HCT116 (cell line): ENCODE results near the gene LTO1. TPM values are rescaled to one million over a fixed set of nuclear protein-coding genes. Genes with fewer than 3 reads are reported as not detected.
A peak's percentile ranks its signal among the peaks of the same experiment; 100 is the strongest.

Experiments used
- ATAC-seq: fragments of 200-7000 bp; cut with Tn5 transposase; 2 replicates; pipeline ENCODE4 v1.9.1; 2020; ENCODE audit warnings: mild to moderate bottlenecking, moderate library complexity
- BruUV-seq: library from RNA; stranded (reverse); fragments of 400-500 nt; replicated peaks from 2 replicates; lab custom pipeline; 2021; lab: Mats Ljungman, UMichigan
- CTCF ChIA-PET: fragments of 300-600 bp; sonication (Branson Sonifier 250); formaldehyde crosslinking; loops from one replicate; lab custom pipeline; 2021; ENCODE audit warnings: antibody characterized with exemption; lab: Charles Lee
- POLR2A ChIA-PET: fragments of 300-600, 350-600 bp; sonication (Branson Sonifier 250); formaldehyde crosslinking; loops from one replicate; lab custom pipeline; 2021; ENCODE audit warnings: antibody characterized with exemption; lab: Charles Lee
- RAD21 ChIA-PET, 2 experiments: fragments of 300-600 bp; sonication (Branson Sonifier 250); formaldehyde crosslinking; loops; one replicate each; lab custom pipeline; 2023; ENCODE audit warnings: low total read pairs in 2 of 2; ENCODE audit not compliant: uncharacterized antibody in 2 of 2, unreplicated experiment in 2 of 2, low non-redundant PET in 1 of 2; lab: Charles Lee
- DNase-seq: peaks from one replicate; pipeline ENCODE4 v3.0.0-alpha.2; 2010; ENCODE audit warnings: low read depth, low spot score
- H2AFZ ChIP-seq: fragments of 200-600 bp; shearing (Covaris generic), sonication (generic); 2 replicates; pipeline ENCODE4 v1.6.1; 2017; ENCODE audit warnings: low read depth, mixed run types, mixed read lengths, antibody characterized with exemption, low read length; ENCODE audit not compliant: poor library complexity, severe bottlenecking
- H3K27ac ChIP-seq: 2 replicates; pipeline ENCODE4 v1.5.1; 2012; ENCODE audit warnings: low read depth, low read length
- H3K27me3 ChIP-seq: fragments of 200-600 bp; sonication (generic); 2 replicates; pipeline ENCODE4 v1.6.1; 2016; ENCODE audit warnings: mixed run types, low read length, mixed read lengths; ENCODE audit not compliant: insufficient read depth
- H3K36me3 ChIP-seq, 2 experiments: fragments of 200-500 bp in 1 of 2; fragments of 200-600 bp in 1 of 2; sonication (Bioruptor generic) in 1 of 2; sonication (generic) in 1 of 2; 2 replicates each; pipeline versions ENCODE4 v1.5.1 to v1.6.1; 2014 to 2016; ENCODE audit warnings: low read length in 2 of 2, inconsistent platforms in 1 of 2, mixed read lengths in 1 of 2, mixed run types in 1 of 2; ENCODE audit not compliant: insufficient read depth in 2 of 2, control insufficient read depth in 1 of 2
- H3K4me1 ChIP-seq, 2 experiments: fragments of 200-600 bp in 1 of 2; sonication (generic) in 1 of 2; 2 replicates each; pipeline versions ENCODE4 v1.5.1 to v1.6.1; 2012 to 2017; ENCODE audit warnings: low read length in 2 of 2, inconsistent platforms in 1 of 2, mild to moderate bottlenecking in 1 of 2, mixed read lengths in 1 of 2, mixed run types in 1 of 2, moderate library complexity in 1 of 2; ENCODE audit not compliant: insufficient read depth in 2 of 2, control insufficient read depth in 1 of 2
- H3K4me2 ChIP-seq: fragments of 200-600 bp; sonication (generic); 2 replicates; pipeline ENCODE4 v1.6.1; 2017; ENCODE audit warnings: mixed run types, low read length, mixed read lengths
- H3K4me3 ChIP-seq, 2 experiments: fragments of 200-600 bp in 1 of 2; sonication (generic) in 1 of 2; replicated peaks in 1 of 2; 2 replicates each; pipeline ENCODE4 v1.5.1; 2011 to 2016; ENCODE audit warnings: low read length in 2 of 2, control low read depth in 1 of 2, low read depth in 1 of 2, mild to moderate bottlenecking in 1 of 2, mixed read lengths in 1 of 2, mixed run types in 1 of 2
- H3K79me2 ChIP-seq: fragments of 200-600 bp; sonication (generic); 2 replicates; pipeline ENCODE4 v1.6.1; 2017; ENCODE audit warnings: mild to moderate bottlenecking, mixed run types, low read length, moderate library complexity, mixed read lengths; ENCODE audit not compliant: insufficient read depth
- H3K9ac ChIP-seq: fragments of 200-600 bp; sonication (generic); 2 replicates; pipeline ENCODE4 v1.6.1; 2016; ENCODE audit warnings: low read length, mixed read lengths
- H3K9me2 ChIP-seq: fragments of 200-600 bp; sonication (generic), shearing (Covaris generic); 2 replicates; pipeline ENCODE4 v1.6.1; 2017; ENCODE audit warnings: mixed run types, mild to moderate bottlenecking, moderate library complexity; ENCODE audit not compliant: insufficient read depth
- H3K9me3 ChIP-seq, 2 experiments: fragments of 200-500 bp in 1 of 2; fragments of 200-600 bp in 1 of 2; sonication (Bioruptor generic) in 1 of 2; sonication (generic) in 1 of 2; 2 replicates each; pipeline ENCODE4 v1.6.1; 2014 to 2017; ENCODE audit warnings: low read length in 2 of 2, mixed read lengths in 2 of 2, inconsistent platforms in 1 of 2, low read depth in 1 of 2, mild to moderate bottlenecking in 1 of 2, mixed run types in 1 of 2, moderate library complexity in 1 of 2; ENCODE audit not compliant: control insufficient read depth in 1 of 2, insufficient read depth in 1 of 2
- H4K20me1 ChIP-seq: fragments of 200-600 bp; sonication (generic), shearing (Covaris generic); 2 replicates; pipeline ENCODE4 v1.6.1; 2017; ENCODE audit warnings: mixed run types, mild to moderate bottlenecking, moderate library complexity; ENCODE audit not compliant: insufficient read depth
- CEBPB ChIP-seq: IDR thresholded peaks from 2 replicates; pipeline ENCODE4 v1.6.1; 2012; ENCODE audit warnings: low read depth
- ELF1 ChIP-seq: IDR thresholded peaks from 2 replicates; pipeline ENCODE4 v1.6.1; 2012; ENCODE audit warnings: low read depth, borderline replicate concordance
- EZH2phosphoT487 ChIP-seq: fragments of 200-600 bp; IDR thresholded peaks from 2 replicates; pipeline ENCODE4 v1.6.1; 2018; ENCODE audit warnings: antibody characterized with exemption, borderline replicate concordance
- FOSL1 ChIP-seq: IDR thresholded peaks from 2 replicates; pipeline ENCODE4 v1.6.1; 2012; ENCODE audit warnings: low read depth
- JUND ChIP-seq: IDR thresholded peaks from 2 replicates; pipeline ENCODE4 v1.6.1; 2012
- POLR2A ChIP-seq: IDR thresholded peaks from 2 replicates; pipeline ENCODE4 v1.7.0; 2011; ENCODE audit warnings: borderline replicate concordance; ENCODE audit not compliant: insufficient read depth, insufficient read length; ENCODE audit errors: extremely low read depth
- POLR2AphosphoS5 ChIP-seq: IDR thresholded peaks from 2 replicates; pipeline ENCODE4 v1.6.1; 2011; ENCODE audit warnings: mild to moderate bottlenecking, low read depth, low read length, moderate library complexity
- SIN3A ChIP-seq: IDR thresholded peaks from 2 replicates; pipeline ENCODE4 v1.6.1; 2012; ENCODE audit warnings: low read depth
- SP1 ChIP-seq: IDR thresholded peaks from 2 replicates; pipeline ENCODE4 v1.6.1; 2012; ENCODE audit warnings: low read depth
- SRF ChIP-seq: IDR thresholded peaks from 2 replicates; pipeline ENCODE4 v1.6.1; 2012; ENCODE audit warnings: low read depth
- TCF7L2 ChIP-seq: IDR thresholded peaks from 2 replicates; pipeline ENCODE4 v1.7.0; 2011; ENCODE audit warnings: borderline replicate concordance, inconsistent platforms; ENCODE audit not compliant: insufficient read depth, insufficient read length; ENCODE audit errors: extremely low read depth
- YY1 ChIP-seq: IDR thresholded peaks from 2 replicates; pipeline ENCODE4 v1.6.1; 2011; ENCODE audit warnings: low read length, low read depth, moderate library complexity, mild to moderate bottlenecking; ENCODE audit not compliant: insufficient replicate concordance; ENCODE audit errors: extremely low read depth
- ZFX ChIP-seq: fragments of 450-650 bp; IDR thresholded peaks from 2 replicates; pipeline ENCODE4 v1.6.1; 2017
- intact Hi-C: fragments of 100-400 bp; cut with micrococcal nuclease; formaldehyde crosslinking; loops from 2 replicates; pipeline ENCODE4 v1.10.0; 2022
- total RNA-seq: library from RNA; stranded (reverse); gene quantifications from one replicate; pipeline ENCODE4 v1.2.1, GENCODE V29; 2021; ENCODE audit not compliant: unreplicated experiment
- TF ChIP-seq, protein P1 (sequence below): IDR thresholded peaks from 2 replicates; pipeline ENCODE4 v1.6.1; 2012
- TF ChIP-seq, protein P2 (sequence below): IDR thresholded peaks from 2 replicates; pipeline ENCODE4 v1.6.1; 2012
- TF ChIP-seq, protein P3 (sequence below), 3 experiments: fragments of 200-600 bp in 1 of 3; sonication (generic) in 1 of 3; IDR thresholded peaks in 2 of 3; conservative IDR thresholded peaks in 1 of 3; 2 replicates each; pipeline ENCODE4 v1.5.1; 2012 to 2017; ENCODE audit warnings: low read depth in 2 of 3, low read length in 2 of 3, antibody characterized with exemption in 1 of 3, borderline replicate concordance in 1 of 3, control low read depth in 1 of 3, mild to moderate bottlenecking in 1 of 3, mixed read lengths in 1 of 3, mixed run types in 1 of 3, moderate library complexity in 1 of 3; ENCODE audit not compliant: insufficient read depth in 1 of 3

Gene LTO1
- total RNA-seq, 1 experiment from 2014 or later: 21.3 TPM

DNA sequence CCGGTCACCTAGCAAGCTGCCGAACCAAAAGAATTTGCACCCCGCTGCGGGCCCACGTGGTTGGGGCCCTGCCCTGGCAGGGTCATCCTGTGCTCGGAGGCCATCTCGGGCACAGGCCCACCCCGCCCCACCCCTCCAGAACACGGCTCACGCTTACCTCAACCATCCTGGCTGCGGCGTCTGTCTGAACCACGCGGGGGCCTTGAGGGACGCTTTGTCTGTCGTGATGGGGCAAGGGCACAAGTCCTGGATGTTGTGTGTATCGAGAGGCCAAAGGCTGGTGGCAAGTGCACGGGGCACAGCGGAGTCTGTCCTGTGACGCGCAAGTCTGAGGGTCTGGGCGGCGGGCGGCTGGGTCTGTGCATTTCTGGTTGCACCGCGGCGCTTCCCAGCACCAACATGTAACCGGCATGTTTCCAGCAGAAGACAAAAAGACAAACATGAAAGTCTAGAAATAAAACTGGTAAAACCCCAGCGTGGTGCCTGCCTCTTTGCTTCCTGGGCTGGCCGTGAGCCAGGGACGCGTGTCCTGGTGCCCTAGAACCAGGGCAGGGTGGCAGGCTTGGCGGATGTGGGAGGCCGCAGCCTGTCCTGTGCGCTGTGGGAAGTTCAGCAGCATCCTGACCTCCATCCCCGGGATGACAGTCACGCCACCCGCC lies 21.0 kb downstream of the LTO1 start:
- Histone ChIP-seq H3K36me3 (peaks cover 35 to 37% of the 10 kb centered on the region in 2 experiments), H3K27ac (peak overlapping the region; percentile 29), H3K79me2 (peaks cover 30% of the 10 kb centered on the region), H3K9me3 (no peaks in the 10 kb centered on the region), H2AFZ (no peak overlapping the region), H3K9me2 (no peaks in the 10 kb centered on the region), H3K27me3 (no peaks in the 10 kb centered on the region), H4K20me1 (peaks cover 15% of the 10 kb centered on the region; the same call in 1 of the 2 replicates), H3K4me2 (peak overlapping the region; percentile 28)
- ChIA-PET POLR2A (interaction anchor here (1.2 kb wide), 1 partner anchor 20 kb away, joined by 3 read pairs; no protein-coding TSS in a partner anchor), CTCF (no interaction called here), RAD21 (no interaction called here)
- DNase-seq (no peak), ATAC-seq (no peak)
- TF ChIP-seq SRF: no peak
- no peak for TF ChIP-seq SP1
- TF ChIP-seq SIN3A: no peak
- TF ChIP-seq, all 23 proteins: peak for 0
- BruUV-seq: no TSS peak
- intact Hi-C loops: no loop called here
- Histone ChIP-seq H3K4me1 (peaks cover 0 to 52% of the 10 kb centered on the region in 2 experiments; a peak in 3 of 4 replicates), H3K9ac (no peak overlapping the region), H3K4me3 (no peak overlapping the region)

DNA sequence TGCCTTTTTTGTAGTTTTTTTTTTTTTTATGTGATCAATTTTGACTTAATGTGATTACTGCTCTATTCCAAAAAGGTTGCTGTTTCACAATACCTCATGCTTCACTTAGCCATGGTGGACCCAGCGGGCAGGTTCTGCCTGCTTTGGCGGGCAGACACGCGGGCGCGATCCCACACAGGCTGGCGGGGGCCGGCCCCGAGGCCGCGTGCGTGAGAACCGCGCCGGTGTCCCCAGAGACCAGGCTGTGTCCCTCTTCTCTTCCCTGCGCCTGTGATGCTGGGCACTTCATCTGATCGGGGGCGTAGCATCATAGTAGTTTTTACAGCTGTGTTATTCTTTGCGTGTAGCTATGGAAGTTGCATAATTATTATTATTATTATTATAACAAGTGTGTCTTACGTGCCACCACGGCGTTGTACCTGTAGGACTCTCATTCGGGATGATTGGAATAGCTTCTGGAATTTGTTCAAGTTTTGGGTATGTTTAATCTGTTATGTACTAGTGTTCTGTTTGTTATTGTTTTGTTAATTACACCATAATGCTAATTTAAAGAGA lies 21.7 kb downstream of the LTO1 start:
- Histone ChIP-seq H3K4me1 (peaks cover 0 to 56% of the 10 kb centered on the region in 2 experiments; a peak in 3 of 4 replicates), H2AFZ (no peak overlapping the region), H3K27me3 (no peaks in the 10 kb centered on the region), H3K9me2 (no peaks in the 10 kb centered on the region), H3K4me2 (no peak overlapping the region), H3K4me3 (no peak overlapping the region), H3K79me2 (peaks cover 36% of the 10 kb centered on the region), H4K20me1 (peaks cover 16% of the 10 kb centered on the region; the same call in 1 of the 2 replicates), H3K27ac (peak overlapping the region; percentile 13; the same call in 1 of the 2 replicates), H3K9me3 (no peaks in the 10 kb centered on the region), H3K9ac (no peak overlapping the region), H3K36me3 (peaks cover 41 to 43% of the 10 kb centered on the region in 2 experiments)
- ChIA-PET CTCF (no interaction called here), POLR2A (interaction anchor here (0.6 to 1.2 kb wide), 2 partner anchors 12 to 21 kb away, joined by 3 read pairs; partner anchors contain the start of gene CCND1), RAD21 (no interaction called here)
- ATAC-seq: no peak
- BruUV-seq: no TSS peak
- intact Hi-C loops: no loop called here
- no peak for DNase-seq
- TF ChIP-seq SIN3A: no peak
- TF ChIP-seq, protein P1, sequence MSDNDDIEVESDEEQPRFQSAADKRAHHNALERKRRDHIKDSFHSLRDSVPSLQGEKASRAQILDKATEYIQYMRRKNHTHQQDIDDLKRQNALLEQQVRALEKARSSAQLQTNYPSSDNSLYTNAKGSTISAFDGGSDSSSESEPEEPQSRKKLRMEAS: no peak
- no peak for TF ChIP-seq EZH2phosphoT487
- no peak for TF ChIP-seq ZFX
- no peak for TF ChIP-seq TCF7L2
- TF ChIP-seq, protein P2, sequence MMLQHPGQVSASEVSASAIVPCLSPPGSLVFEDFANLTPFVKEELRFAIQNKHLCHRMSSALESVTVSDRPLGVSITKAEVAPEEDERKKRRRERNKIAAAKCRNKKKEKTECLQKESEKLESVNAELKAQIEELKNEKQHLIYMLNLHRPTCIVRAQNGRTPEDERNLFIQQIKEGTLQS: no peak
- TF ChIP-seq YY1: no peak
- no peak for TF ChIP-seq POLR2AphosphoS5
- TF ChIP-seq POLR2A: no peak
- TF ChIP-seq, protein P3, sequence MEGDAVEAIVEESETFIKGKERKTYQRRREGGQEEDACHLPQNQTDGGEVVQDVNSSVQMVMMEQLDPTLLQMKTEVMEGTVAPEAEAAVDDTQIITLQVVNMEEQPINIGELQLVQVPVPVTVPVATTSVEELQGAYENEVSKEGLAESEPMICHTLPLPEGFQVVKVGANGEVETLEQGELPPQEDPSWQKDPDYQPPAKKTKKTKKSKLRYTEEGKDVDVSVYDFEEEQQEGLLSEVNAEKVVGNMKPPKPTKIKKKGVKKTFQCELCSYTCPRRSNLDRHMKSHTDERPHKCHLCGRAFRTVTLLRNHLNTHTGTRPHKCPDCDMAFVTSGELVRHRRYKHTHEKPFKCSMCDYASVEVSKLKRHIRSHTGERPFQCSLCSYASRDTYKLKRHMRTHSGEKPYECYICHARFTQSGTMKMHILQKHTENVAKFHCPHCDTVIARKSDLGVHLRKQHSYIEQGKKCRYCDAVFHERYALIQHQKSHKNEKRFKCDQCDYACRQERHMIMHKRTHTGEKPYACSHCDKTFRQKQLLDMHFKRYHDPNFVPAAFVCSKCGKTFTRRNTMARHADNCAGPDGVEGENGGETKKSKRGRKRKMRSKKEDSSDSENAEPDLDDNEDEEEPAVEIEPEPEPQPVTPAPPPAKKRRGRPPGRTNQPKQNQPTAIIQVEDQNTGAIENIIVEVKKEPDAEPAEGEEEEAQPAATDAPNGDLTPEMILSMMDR (IDR thresholded peaks at IDR 0.05 in 2 of 3, conservative IDR thresholded peaks at IDR 0.05 in 1 of 3; ENCODE audit: borderline replicate concordance in 1 of 3, insufficient read depth in 1 of 3, low read depth in 2 of 3, low read length in 2 of 3): no peak
- no peak for TF ChIP-seq JUND
- TF ChIP-seq ELF1: no peak
- TF ChIP-seq FOSL1: no peak
- no peak for TF ChIP-seq CEBPB
